Smooth muscle cell (in vitro differentiated cells): ENCODE measurements around the gene NOL12. TPM values are rescaled to one million over a fixed set of nuclear protein-coding genes. Genes with fewer than 3 reads are reported as not detected.

ENCODE experiments used
- DNase-seq: peaks from one replicate; lab custom pipeline; 2025; ENCODE audit not compliant: unreplicated experiment; lab: John Stamatoyannopoulos, UW
- H2AFZ ChIP-seq: fragments of 200-600 bp; sonication (generic); 2 replicates; pipeline ENCODE4 v1.6.0; 2016; ENCODE audit warnings: antibody characterized with exemption, low read depth, mild to moderate bottlenecking
- H3F3A ChIP-seq: fragments of 200-600 bp; sonication (generic); 2 replicates; pipeline ENCODE4 v1.6.0; 2017; ENCODE audit warnings: antibody characterized with exemption, low read depth
- H3K27ac ChIP-seq: fragments of 200-600 bp; sonication (generic); 2 replicates; pipeline ENCODE4 v1.5.1; 2016; ENCODE audit warnings: low read depth, mild to moderate bottlenecking
- H3K27me3 ChIP-seq: fragments of 200-600 bp; sonication (generic); 2 replicates; pipeline ENCODE4 v1.6.1; 2016; ENCODE audit warnings: low read depth, mild to moderate bottlenecking
- H3K36me3 ChIP-seq: fragments of 200-600 bp; sonication (generic); 2 replicates; pipeline ENCODE4 v1.5.1; 2016; ENCODE audit warnings: low read depth
- H3K4me1 ChIP-seq: fragments of 200-600 bp; sonication (generic); 2 replicates; pipeline ENCODE4 v1.5.1; 2016; ENCODE audit warnings: low read depth
- H3K4me2 ChIP-seq: fragments of 200-600 bp; sonication (generic); 2 replicates; pipeline ENCODE4 v1.6.0; 2016; ENCODE audit warnings: mild to moderate bottlenecking
- H3K4me3 ChIP-seq: fragments of 200-600 bp; sonication (generic); 2 replicates; pipeline ENCODE4 v1.5.1; 2016; ENCODE audit warnings: mild to moderate bottlenecking
- H3K79me2 ChIP-seq: fragments of 200-600 bp; sonication (generic); 2 replicates; pipeline ENCODE4 v1.6.0; 2016; ENCODE audit warnings: low read depth, mild to moderate bottlenecking
- H3K9ac ChIP-seq: fragments of 200-600 bp; sonication (generic); 2 replicates; pipeline ENCODE4 v1.6.0; 2016; ENCODE audit warnings: low read depth
- H3K9me3 ChIP-seq: fragments of 200-600 bp; sonication (generic); replicated peaks from 2 replicates; pipeline ENCODE4 v1.5.1; 2016; ENCODE audit warnings: low read depth
- H4K20me1 ChIP-seq: fragments of 200-600 bp; sonication (generic); 2 replicates; pipeline ENCODE4 v1.6.0; 2016; ENCODE audit warnings: low read depth
- CTCF ChIP-seq: fragments of 200-600 bp; sonication (generic); IDR thresholded peaks from 2 replicates; pipeline ENCODE4 v1.5.1; 2017; ENCODE audit warnings: borderline replicate concordance, mild to moderate bottlenecking, antibody characterized with exemption; ENCODE audit not compliant: insufficient read depth, poor library complexity, severe bottlenecking
- WGBS: methylation state at CpG from one replicate; pipeline ENCODE4 v1.1.7; 2016; ENCODE audit warnings: low lambda C conversion rate; 5-methylcytosine and 5-hydroxymethylcytosine counted together
- polyA plus RNA-seq: library from polyadenylated mRNA; unstranded; fragments of >200 nt; fragmentation: Nextera tagmentation; extraction: Ambion mirVana; gene quantifications from 2 replicates; pipeline ENCODE4 v1.2.1, GENCODE V29; 2016
- total RNA-seq: library from RNA; depleted of rRNA; stranded (reverse); fragments of >200 nt; gene quantifications from 2 replicates; pipeline ENCODE4 v1.2.3, GENCODE V29; 2014

Gene NOL12
- total and polyA plus RNA-seq, 2 experiments from 2014 or later: 13.2 to 31.0 TPM

DNA sequence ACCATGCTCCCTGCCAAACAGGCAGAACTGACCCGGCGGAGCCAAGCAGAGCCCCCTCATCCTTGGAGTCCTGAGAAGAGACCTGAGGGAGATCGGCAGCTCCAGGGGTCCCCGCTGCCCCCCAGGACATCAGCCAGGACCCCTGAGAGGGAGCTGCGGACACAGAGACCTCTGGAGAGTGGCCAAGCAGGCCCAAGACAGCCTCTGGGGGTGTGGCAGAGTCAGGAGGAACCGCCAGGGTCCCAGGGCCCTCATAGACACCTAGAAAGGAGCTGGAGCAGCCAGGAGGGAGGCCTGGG, 48.2 kb downstream of the NOL12 start:
- DNase-seq: no peak
- Histone ChIP-seq H3K9me3 (no peaks in the 10 kb centered on the region), H3K27me3 (no peaks in the 10 kb centered on the region), H3K36me3 (no peaks in the 10 kb centered on the region), H4K20me1 (no peaks in the 10 kb centered on the region), H3K4me1 (no peaks in the 10 kb centered on the region), H3K27ac (no peak overlapping the region), H2AFZ (no peak overlapping the region), H3K4me2 (no peak overlapping the region), H3K9ac (no peak overlapping the region), H3K4me3 (no peak overlapping the region), H3F3A (no peaks in the 10 kb centered on the region), H3K79me2 (no peaks in the 10 kb centered on the region)
- WGBS: 94% methylated on average over 5 of the region's 6 CpGs
- no peak for TF ChIP-seq CTCF

GRCh38 chr22:37734964-37735451, 48.9 kb downstream of the NOL12 start:
- Histone ChIP-seq H3K9ac (no peak overlapping the region), H3F3A (no peaks in the 10 kb centered on the region), H3K27me3 (no peaks in the 10 kb centered on the region), H3K4me3 (no peak overlapping the region), H4K20me1 (no peaks in the 10 kb centered on the region), H3K36me3 (no peaks in the 10 kb centered on the region), H3K4me2 (no peak overlapping the region), H3K79me2 (no peaks in the 10 kb centered on the region), H2AFZ (no peak overlapping the region), H3K4me1 (no peaks in the 10 kb centered on the region), H3K9me3 (no peaks in the 10 kb centered on the region), H3K27ac (no peak overlapping the region)
- peak; percentile 17 for TF ChIP-seq CTCF
- WGBS: 68% methylated on average over 16 of the region's 16 CpGs
- no peak for DNase-seq

GRCh38 chr22:37739035-37739434, 52.9 kb downstream of the NOL12 start:
- no peak for TF ChIP-seq CTCF
- H3K4me3 ChIP-seq: no peak overlapping the region
- H2AFZ ChIP-seq: no peak overlapping the region
- DNase-seq: no peak
- H3K4me2 ChIP-seq: no peak overlapping the region
- H3K36me3 ChIP-seq: no peaks in the 10 kb centered on the region
- H3K4me1 ChIP-seq: peaks cover 6% of the 10 kb centered on the region
- H3K79me2 ChIP-seq: no peaks in the 10 kb centered on the region
- H3K9me3 ChIP-seq: no peaks in the 10 kb centered on the region
- no peak overlapping the region for H3K27ac ChIP-seq
- no peaks in the 10 kb centered on the region for H3K27me3 ChIP-seq
- peaks cover 17% of the 10 kb centered on the region for H4K20me1 ChIP-seq
- no peak overlapping the region for H3K9ac ChIP-seq
- H3F3A ChIP-seq: peaks cover 10% of the 10 kb centered on the region
- WGBS: 35% methylated on average over 12 of the region's 12 CpGs

- peaks cover 17% of the 10 kb centered on the region for H4K20me1 ChIP-seq
- H3K4me3 ChIP-seq: no peak overlapping the region
- H3K9ac ChIP-seq: no peak overlapping the region
- H2AFZ ChIP-seq: no peak overlapping the region
- H3K79me2 ChIP-seq: no peaks in the 10 kb centered on the region
- no peaks in the 10 kb centered on the region for H3K9me3 ChIP-seq
- no peaks in the 10 kb centered on the region for H3K36me3 ChIP-seq
- no peak for TF ChIP-seq CTCF
- peaks cover 16% of the 10 kb centered on the region for H3F3A ChIP-seq
- no peak overlapping the region for H3K4me2 ChIP-seq
- no peak for DNase-seq
- no peak overlapping the region for H3K27ac ChIP-seq
- WGBS: 97% methylated on average over 17 of the region's 17 CpGs
- H3K27me3 ChIP-seq: no peaks in the 10 kb centered on the region
- H3K4me1 ChIP-seq: peaks cover 6% of the 10 kb centered on the region
Observed at GRCh38 chr22:37739611-37740049, 53.5 kb downstream of the NOL12 start.
